GM18870 (cell line): Measurements from ENCODE around the gene PBOV1.

Experiments
- ATAC-seq: cut with Tn5 transposase; IDR thresholded peaks from one replicate; pipeline ENCODE4 v1.9.1; 2021; ENCODE audit warnings: moderate library complexity; ENCODE audit not compliant: unreplicated experiment

The PBOV1 gene

DNA sequence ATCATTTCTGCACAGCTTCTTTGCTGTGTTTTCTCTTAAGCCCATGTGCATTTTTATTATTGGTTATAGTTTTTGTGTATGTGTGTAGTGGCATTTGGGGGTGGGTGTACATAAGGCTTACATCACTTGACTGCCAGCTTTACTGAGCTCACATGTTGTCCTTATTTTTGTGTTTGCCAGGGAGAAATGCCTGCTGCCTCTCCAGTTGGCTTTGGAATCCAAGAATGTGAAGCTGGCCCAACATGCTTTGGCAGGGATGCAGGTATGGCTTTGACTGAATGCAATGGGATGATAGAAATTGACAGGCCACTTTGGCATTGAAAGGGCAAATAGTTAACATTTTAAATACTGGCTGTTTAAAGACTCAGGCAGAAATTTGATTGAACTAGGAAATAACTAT, 11.4 kb downstream of the PBOV1 start:
- ATAC-seq, result no peak

DNA sequence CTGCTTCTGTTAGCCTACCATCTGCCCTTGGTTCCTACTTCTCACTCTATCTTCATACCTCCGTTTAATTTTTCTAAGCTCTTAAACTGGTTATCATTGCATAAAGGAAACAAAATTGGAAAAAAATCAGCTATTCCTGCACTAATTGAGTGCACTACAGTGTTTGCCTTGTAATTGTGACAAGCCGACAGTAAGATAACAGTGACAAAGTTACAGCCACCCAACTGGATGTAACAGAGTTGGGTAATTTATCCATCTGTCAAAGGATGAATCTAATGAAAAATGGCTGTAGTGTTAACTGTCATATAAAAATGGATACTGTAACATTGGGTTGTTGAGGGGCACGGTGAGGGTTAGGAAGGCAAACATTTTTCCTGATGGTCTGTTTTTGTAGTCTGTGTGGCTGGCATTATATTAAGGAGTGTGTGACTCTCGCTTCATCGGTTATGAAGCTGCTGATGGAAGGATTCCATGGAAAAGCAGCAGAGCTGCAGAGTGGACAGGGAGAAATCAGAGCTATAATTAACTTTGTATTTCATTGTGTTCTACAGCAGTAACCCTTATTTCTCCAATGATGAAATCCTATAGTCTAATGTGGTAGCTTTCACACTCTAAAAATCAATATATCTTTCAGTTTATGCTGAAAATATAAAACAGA, 12.7 kb downstream of the PBOV1 start:
- ATAC-seq, result no peak

DNA sequence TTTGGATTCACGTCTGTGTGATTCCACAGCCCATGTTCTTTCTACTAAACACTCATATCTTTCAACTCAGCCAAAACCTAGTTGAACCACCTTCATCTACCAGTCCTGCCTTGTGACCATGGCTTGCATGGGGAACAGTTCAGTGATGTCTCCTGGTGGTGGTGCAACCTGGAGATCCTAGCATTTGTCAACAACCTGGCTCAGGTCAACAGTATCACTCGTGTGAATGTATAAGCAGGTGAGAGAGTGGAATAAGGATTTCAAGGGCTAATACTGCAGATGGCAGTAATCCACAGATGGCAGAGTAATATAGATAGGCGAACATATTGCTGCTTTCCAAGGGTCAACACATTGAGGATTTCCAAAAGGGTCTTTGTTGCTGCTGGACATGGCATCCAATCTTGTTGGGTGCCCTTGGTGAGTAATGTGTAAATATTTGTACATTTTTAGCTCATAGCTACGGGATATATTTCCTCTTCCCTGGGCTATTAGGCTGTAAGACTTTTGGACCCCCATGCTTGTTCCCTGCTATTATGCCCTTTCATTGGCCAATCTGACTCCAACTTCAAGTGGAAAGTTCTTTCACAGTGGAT, 13.4 kb downstream of the PBOV1 start:
- no peak for ATAC-seq

DNA sequence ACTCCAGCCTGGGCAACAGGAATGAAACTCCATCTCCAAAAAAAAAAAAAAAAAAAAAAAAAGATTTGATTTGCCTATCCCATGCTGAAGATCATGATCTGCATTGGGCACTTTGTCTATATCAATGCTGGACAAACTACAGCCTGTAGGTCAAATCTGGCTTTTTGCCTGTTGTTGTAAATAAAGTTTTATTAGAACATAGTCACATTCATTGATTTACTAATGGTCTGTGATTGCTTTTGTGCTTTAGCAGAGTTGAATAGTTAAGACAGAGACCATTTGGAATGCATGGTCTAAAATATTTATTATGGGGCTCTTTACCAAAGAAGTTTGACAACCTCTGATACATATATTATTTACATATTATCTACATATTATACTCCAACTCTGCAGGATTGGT, 14.0 kb downstream of the PBOV1 start:
- ATAC-seq, result no peak

DNA sequence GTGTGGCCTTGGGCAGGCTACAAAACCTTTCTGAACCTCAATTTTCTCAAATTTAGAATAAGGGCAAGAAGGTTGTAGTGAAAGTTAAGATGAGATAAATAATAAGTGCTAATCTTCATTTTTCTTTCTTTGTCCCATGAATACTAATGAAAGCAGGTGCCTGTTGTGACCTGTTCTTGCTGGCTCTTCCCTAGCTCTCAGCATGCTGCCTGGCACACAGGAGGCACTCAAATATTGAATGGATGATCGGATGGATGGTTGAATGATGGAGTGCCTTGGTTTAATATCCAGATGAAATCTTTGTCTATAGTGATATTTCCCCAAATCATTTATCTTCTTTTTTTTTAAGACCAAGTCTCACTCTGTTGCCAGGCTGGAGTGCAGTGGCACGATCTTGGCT, 15.0 kb downstream of the PBOV1 start:
- no peak for ATAC-seq

DNA sequence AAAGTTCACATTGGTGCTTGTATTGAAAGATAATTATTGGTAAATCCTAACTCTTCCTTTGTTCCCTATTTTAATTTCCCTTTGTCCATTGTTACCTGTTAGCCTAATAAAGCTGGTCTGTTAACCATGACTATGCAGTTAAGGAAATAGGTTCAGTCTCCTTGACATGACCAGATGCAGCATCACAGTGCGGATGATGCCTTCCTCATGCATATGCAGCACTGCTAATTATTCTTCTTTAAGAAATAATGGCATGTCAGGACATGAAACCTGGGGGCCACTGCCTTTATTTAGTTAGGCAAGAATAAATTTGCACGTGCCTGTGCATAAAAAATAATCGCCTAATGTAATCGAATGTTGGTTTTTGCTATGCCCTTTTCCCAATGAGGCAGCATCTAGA, 16.5 kb downstream of the PBOV1 start:
- no peak for ATAC-seq

DNA sequence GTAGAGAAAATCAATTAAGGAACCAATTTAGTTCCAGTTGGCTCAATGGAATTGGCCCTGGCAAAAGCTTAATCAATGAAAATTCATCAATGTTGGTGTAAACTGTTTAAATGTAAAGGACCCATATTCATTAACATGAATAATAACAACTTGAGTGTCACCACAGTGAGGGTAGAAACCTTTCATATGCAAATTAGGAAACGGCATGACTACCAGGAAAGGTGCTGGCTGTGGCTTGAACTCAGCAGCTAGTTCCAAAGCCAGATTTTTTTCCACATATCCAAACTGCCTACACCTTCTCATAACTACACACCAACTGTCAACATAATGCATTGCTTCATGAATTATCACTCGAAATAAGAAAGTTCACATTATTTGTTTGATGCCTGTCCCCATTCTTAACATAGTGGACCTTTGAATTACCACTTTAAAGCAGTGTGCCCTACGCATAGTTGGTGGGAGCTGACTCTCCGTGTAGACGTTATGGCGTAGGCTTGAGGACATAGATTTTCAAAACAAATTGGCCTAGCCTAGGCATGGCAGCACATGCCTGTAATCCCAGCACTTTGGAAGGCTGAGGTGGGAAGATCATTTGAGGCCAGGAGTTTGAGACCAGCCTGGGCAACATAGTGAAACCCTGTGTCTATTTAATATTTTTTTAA, 19.7 kb downstream of the PBOV1 start:
- ATAC-seq, result no peak

DNA sequence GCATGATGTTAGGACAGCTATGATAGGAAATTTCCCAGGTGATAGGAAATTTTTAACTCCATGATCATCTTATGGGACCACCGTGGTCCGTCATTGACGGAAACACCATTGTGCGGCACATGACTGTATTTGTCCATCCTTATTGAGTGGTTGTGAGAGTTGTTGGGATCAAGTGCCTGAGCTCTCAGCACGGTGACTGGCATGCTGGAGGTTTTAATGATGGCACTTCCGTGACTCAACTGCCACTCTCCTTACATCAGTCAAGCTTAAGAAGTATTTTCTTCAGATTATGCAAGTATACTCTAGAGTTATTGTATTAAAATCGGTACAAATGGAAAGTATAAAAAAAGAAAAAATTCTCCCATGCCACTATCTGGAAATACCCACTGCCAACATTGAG, 20.7 kb downstream of the PBOV1 start:
- no peak for ATAC-seq

DNA sequence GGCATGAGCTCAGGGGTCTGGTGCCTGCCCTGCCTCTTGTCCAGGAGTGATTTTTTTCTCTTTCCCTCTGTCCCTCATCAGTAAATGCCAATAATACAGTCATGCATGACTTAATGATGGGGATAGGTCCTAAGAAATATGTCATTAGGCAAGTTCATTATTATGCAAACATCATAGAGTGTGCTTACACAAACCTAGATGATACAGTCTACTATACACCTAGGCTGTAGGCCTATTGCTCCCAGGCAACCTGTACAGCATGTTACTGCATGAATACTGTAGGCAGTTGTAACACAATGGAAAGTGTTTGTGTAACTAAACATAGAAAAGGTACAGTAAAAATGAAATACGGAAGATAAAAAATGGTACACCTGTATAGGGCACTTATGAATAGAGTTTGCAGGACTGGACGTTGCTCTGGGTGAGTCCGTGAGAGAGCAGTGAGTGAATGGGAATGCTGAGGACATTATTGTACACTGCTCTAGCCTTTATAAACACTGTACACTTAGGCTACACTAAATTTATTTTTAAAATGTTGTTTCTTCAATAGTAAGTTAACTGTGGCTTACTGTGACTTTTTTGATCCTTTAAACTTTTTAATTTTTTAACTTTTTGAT, 22.1 kb downstream of the PBOV1 start:
- no peak for ATAC-seq

DNA sequence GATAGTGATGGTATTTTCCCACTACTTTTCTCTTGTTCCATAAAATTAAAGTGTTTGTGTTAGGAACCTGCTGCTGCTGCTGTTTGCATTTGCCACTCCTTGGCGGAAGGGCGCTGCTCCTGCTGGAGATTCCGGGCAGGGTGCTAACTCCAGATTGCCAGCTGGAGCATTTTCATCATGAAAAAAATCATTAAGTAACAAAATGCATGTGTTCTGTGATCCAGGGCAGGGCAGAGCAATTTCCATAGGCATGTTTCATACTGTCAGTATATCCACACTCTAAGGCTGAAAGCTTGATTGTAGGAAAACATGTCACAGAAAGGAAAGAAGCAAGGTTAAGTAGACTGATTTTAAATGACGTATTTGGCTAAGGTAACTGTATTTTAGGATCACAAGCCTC, 24.0 kb downstream of the PBOV1 start:
- ATAC-seq, result no peak

DNA sequence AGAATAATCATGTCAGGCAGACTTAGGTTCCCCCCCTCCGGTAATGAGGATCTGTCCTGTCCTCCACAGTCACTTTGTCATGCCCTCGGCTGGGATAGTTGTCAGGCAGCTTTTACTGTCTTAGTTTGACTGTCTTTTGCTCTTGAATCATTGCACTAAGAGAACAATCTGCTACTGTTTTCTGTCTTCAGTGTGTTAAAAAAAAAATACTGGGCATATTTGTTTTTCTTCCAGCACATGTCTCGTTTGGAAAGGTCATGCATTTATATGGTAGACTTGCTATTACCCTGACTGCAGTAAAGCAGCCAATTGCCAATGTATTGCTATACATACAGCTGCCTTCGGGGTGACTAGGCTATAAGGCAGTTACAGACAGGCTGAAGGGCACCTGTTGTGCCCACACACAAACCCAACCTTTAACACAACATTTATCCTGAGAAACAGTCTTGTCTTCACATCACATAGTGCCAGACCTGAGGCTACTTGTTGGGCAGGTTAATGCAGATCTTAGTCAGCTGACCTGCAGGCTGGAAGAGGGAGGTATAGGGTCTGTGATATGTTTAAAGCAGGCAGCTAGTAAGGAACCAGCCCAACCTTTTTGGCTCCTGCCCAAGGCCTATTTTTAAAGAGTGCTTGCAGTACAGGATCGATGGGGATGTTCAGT, 29.9 kb downstream of the PBOV1 start:
- ATAC-seq, result no peak

DNA sequence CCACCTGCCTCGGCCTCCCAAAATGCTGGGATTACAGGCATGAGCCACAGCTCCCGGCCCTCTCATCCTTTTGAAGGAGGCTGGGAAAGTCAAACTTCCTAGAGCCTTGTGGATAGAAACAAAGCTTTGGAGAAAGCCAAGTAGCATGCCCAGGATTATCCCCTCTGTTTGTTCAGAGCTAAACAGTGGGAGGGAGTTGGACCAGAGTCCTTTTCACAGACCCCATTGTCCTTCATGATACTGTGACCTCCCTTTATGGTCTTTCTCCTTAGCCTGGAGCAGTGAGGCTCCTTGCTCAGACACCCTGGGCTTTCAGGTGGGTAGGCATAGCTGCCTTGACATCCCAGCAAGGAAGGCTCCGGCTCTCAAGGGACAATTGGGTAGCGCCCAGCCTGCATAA, 31.1 kb downstream of the PBOV1 start:
- ATAC-seq, result no peak

DNA sequence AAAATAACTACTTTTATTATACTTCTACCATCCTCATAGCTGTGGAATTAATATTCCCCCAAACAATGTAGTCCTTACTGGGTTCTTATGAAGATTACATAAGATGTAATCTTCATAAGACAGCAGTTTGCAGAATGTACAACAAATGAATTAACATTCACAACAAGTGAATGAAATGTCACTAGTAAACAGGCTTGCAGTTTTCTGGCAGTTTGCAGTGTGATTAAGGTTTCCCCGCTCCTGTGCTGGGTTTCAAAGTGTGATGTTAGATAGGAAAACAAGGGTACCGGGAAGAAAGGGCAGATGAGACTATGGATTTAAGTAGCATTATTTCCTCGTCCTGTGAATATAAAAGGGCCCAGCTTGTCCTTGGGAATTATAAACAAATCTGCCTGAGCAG, 34.1 kb downstream of the PBOV1 start:
- ATAC-seq, result no peak

DNA sequence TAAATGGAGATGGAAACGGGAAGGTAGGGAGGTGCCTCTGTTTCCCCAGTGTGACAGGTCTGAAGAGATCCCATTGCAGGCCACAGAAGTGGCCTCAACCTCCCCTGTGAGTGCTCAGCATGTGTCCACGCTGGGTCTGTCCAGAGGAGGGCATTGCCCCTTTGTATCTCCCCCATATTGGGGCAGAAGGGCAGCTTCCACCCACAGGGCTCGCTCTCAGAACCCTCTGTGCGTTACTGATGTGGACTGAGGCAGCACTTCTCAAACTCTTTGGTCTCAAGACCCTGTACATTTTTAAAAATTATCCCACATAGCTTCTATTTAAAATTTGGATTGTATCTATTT, 34.5 kb downstream of the PBOV1 start:
- no peak for ATAC-seq

DNA sequence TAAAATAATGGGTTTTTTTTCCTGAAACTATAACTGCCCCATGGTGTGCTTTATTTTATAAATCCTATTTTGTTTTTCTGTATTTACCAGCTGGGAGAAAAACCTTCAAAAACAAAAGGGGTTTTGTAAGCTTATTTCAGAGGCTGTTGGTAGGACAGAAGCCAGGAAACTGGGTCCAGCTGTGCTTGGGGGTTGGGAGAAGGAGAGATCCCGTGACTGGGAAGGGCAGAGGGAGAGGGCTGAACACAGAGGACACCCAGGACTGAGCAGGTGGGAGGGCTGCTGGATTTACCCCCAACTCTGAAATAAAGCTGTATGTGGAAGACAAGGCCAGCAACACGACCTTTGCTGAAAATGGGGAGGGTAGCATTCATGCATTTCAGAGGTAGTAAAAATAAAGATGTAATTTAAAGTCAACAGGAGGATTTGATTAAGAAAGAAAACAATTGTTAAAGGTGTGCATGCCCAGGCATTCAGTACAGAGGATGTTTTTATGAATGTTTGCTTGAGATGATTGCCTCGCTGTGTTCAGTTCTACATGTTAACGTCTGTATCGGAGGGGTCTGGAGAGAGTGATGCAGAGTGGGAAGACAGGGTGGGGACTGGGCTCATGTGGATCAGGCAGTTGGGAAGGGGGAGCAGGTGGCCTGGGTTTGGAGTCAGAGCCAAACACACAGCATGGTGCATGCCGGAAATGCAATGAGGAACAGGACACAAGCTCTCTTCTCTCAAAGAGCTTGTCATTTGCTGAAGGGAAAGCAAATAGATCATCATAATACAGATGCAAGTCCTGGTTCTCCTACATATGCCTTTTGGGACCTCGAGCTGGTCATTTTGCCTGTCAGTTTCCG, 35.1 kb downstream of the PBOV1 start:
- no peak for ATAC-seq

DNA sequence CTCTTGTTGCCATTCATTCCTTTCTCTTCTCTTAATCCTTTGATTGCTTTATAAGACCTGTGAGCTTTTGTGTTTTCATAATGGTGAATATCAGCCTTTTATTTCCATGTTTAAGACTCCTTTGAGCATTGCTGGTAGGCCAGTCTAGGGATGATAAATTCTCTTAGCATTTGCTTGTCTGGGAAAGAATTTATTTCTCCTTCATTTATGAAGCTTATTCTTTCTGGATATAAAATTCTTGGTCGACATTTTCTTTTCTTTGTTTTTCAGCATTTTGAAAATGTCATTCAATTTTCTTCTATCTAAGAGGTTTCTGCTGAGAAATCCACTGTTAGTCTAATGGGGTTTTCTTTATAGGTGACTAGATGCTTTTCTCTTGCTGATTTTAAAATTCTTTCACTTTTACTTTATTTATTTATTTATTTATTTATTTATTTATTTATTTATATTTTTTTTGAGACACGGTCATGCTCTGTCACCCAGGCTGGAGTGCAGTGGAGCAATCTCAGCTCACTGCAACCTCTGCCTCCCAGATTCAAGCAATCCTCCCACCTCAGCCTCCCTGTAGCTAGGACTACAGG, 41.5 kb downstream of the PBOV1 start:
- ATAC-seq, result no peak

DNA sequence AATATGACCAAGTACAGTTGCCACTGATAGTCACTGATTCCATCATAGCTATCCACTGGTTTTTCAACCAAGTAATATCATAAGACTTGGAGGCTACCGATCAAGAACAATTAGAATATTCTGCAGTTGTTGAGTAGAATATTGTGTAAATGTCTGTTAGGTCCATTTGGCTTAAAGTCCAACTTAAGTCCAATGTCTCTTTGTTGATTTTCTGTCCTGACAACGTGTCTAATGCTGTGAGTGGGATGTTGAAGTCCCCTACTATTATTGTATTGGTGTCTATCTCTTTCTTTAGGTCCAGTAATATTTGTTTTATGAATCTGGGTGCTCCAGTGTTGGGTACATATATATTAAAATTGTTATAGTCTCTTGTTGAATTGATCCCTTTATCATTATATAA, 42.7 kb downstream of the PBOV1 start:
- no peak for ATAC-seq
